IPS-NIHi7 (cell line): ENCODE data around the gene PFKP.
A peak's percentile ranks its signal among the peaks of the same experiment; 100 is the strongest.
"Not testable (repeated sequence)": the region's sequence is repeated elsewhere in the genome, so short reads cannot be mapped to it uniquely, and the experiment has no call there.

ENCODE experiments used
- DNase-seq: peaks from one replicate; pipeline ENCODE4 v3.0.0; 2012; ENCODE audit warnings: mixed read lengths; ENCODE audit errors: extremely low spot score

The PFKP gene

GRCh38 chr10:3159152-3159551, 91.8 kb downstream of the PFKP start:
- no peak for DNase-seq

DNA sequence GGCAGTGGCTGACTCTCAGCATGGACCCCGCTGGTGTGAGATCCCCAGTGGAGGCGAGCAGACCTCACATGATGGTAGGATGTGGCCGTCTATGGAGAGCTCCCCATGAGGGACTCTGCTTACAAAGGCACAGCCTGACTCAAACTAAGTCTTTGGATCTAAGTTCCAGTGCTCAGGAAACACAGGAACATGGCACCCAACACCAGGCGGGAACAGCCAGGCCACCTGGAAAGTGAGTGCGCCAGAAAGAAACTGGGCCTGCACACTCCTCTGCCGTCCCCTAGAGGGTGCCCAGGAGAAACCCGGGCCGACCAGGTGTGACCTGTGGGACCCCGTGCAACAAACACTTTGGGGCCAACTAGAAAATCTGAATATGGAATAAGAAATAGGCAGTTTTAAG, 95.2 kb downstream of the PFKP start:
- DNase-seq: peak; percentile 68

DNA sequence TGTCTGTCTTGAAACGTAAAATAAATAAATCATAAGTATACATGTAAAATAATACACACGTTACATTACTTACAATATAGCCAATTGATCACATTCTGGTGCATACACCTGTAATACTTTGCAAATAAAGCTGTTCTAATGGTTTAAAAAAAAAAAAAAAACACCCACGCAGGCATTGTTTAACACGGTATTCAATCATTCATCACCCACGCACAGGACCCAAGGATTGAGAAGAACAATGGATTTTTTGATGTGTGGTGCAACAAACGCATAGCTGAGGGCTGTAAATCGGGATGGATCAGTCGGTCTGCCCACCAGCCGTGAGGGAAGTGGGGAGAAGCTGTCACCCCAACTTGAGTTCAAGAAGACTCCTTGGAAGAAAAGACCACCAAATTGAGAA, 96.5 kb downstream of the PFKP start:
- no peak for DNase-seq

DNA sequence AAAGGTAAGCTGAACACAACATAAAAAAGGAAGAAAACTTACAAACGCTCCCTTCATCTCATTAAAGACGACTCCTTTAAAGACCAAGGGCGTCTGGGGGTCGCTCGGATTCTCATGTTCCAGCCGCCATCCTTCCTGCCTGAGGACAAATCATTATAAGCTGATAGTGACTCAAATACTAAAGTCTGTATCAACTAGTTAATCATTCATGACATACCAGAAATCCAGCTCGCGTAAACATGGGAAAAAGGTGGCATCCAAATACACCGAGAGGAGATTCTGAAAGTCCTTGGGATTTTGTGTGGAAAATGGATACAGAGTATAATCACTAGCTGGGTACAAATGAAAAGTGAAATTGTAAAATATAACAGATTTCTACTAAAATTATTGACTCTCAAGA, 97.8 kb downstream of the PFKP start:
- DNase-seq: no peak

DNA sequence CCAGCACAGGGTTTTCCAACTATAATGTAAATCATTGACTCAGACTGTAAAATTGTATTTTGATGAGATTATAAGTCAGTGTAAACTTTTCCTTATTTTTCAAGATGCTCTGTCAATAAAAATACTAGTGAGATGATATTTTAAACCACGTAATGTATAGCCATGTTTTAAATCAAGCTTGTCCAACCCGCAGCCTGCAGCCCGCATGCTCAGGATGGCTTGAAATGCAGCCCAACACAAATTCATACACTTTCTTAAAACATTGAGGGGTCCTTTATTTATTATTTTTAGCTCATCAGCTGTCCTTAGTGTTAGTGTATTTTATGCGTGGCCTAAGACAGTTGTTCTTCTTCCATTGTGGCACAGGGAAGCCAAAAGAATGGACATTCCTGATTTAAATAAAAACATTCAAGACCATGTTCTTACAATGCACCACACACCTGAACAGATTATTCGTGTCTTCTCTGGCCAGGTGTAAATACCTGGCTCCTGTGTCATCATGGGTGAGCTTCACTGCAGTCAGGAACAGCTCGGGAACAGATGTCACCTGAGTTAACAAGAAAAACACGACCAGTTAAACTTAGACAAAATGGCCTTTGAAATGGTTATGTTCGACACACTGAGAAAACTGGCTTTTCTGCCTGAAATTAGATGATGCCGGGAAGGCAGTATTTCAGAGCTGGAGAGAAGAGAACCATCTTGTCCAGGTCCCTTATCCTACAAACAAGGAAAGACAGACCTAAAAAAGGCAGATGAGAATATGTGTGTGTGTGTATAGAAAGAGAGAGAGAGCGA, 99.3 kb downstream of the PFKP start:
- no peak for DNase-seq

GRCh38 chr10:3167611-3168330, 100.4 kb downstream of the PFKP start:
- no peak for DNase-seq

DNA sequence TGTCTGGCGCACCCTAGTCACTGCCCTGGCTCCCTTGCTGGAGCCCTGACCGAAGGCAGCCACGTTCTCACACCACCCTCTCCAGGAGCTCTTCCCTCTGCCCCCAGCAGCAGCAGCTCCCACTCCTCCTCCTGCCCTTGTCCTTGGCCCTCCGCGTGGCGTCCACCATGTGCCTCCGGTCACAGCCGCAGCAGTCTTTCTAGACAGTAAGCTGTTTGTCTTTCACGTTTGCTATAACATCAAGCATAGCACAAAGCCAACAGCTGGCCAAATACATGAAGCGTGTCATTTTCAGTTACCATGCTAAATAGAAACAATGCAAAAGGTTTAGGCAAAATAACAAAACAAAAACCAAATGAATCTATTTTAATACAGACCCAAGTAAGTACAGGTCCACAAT, 101.9 kb downstream of the PFKP start:
- DNase-seq: no peak

DNA sequence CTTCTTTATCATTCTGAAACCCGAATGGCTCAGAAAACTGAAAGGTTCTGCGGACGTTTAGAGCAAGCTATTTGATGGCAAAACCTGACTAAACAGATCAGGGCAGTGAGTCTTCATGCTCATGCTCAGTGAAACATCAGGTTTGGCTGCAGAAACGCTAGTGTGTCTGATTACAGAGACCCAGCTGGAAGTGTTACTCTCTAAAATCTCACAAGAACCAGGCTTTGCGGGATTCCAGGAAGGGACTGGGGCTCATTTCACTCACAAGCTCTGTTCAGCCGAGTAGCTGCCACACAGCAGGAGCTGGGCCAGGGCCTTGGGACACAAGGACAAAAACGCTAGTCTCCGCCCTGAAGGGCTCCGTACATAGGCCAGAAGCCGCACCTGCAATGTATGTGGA, 102.3 kb downstream of the PFKP start:
- no peak for DNase-seq

GRCh38 chr10:3171488-3171887, 104.1 kb downstream of the PFKP start:
- DNase-seq: not testable (repeated sequence)

- no peak for DNase-seq
Observed at GRCh38 chr10:3172081-3172445, 104.7 kb downstream of the PFKP start.

DNA sequence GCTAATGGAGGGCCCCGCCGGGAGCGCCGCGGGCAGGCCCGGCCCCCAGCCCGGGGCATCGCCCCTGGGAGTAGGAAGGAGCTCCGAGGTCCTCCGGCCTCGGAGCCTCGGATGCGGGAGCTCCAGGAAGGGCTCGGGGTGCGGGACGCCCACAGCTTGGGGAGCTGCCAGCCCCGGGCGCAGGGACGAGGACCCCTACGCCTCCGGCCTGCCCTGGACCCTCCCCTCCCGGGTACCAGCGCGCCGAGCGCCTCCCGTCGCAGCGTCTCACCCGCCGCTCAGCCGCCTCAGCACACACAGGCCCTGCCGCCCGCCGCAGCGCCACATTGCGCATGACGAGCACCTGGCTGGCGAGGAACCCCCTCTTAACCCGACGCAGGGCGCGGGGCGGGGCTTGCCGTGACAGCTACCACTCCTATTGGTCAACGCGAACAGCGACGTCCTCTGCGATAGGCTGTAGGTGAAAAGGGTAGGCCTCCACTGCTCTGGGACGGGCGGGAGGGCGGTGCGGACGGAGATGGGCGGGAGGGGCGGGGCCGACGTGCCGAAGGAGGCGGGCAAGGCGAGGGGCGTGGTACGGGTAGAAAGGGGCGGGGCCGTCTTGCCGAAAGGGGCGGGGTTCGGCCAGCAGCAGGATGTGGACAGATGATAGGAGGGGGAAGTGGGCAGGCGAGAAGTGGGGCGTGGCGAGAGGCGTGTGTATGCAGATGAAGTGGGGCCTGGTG, 105.3 kb downstream of the PFKP start, which contains the start of gene PITRM1:
TSS of gene PITRM1 (minus strand) at position 337 of the 725 bp plus-strand sequence. CDS start at position 327, 10 bp downstream.
- DNase-seq: peak; percentile 98

- DNase-seq: peak; percentile 94
Observed at GRCh38 chr10:3173171-3173878, 106.0 kb downstream of the PFKP start.

- no peak for DNase-seq
Observed at GRCh38 chr10:3178042-3178441, 110.7 kb downstream of the PFKP start.

- DNase-seq: no peak
Observed at GRCh38 chr10:3179174-3179573, 111.8 kb downstream of the PFKP start.

- DNase-seq: peak; percentile 31
Observed at GRCh38 chr10:3180355-3181025, 113.1 kb downstream of the PFKP start.

DNA sequence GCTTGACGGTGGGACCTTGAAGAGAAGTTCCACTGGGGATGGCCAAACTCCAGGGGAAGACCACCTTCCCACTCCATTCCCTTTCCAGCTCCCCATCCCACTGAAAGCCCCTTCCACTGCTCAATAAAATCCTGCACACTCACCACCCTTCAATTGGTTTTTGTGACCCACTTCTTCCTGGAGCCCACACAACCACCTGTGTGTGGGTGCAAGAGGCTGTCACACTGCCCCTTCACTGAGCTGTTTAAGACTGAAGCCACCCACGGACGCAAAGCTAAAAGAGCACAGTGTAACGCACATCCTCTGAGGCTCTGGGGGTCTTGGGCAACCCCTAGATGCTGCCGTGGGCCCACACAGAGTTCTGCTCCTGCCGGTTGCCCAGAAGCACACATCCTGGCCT, 118.0 kb downstream of the PFKP start:
- DNase-seq: no peak

DNA sequence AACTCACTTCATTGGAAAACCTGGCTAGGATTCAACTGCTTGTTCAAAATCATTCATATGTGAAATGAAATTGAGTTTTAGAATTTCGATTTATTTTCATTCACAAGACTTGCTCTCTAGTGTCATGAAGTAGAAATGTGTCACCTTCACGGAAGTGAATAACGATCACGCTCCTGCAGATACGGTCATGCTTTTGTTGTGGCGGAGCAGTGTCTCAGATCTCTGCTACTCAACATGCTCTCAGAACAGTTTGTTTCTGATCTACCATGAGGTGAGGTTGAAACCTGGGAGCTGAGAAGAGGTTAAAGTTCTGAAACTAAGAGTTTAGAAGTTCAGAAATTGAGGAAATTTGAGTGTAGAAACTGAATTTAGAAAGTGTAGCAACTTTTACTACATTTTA, 119.0 kb downstream of the PFKP start:
- no peak for DNase-seq
